Measurements from ENCODE around the gene PIAS2.
"Not testable (repeated sequence)": the region's sequence is repeated elsewhere in the genome, so short reads cannot be mapped to it uniquely, and the experiment has no call there.

PIAS2 gene

DNA sequence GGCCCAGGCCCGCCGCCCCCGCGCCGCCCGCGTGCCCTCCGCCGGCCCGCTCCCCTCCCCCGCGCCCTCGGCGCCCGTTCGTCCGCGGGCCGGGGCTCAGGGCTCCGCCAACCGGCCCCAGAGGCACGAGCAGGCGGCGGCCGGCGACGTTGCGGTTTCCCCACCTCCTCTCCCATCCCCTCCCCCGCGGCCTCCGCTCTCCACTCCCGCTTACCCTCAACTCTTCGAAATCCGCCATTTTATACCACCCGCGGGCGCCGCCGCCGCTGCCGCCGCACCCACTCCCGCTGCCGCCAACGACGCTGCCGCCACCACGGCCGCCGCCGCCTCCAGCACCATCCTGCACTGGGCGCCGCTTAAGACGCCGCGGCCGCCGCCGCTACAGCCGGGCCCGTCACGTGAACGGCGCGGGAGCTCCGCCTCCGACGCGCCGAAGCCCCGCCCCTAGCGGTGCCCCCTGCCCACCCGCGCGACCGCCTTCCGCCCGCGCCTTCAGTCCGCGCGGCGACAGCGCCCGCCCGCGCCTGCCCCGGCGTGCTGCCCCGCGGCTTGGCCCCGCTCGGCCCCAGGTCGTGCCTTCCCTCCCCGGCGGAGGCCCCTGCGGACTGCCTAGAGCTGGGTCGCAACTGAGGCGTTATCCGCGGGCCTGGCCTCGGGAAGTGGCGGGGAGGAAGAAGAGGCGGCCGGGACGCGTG is at the start of gene PIAS2, which contains the start of gene KATNAL2:
TSS of gene PIAS2 (minus strand) at position 400 of the 695 bp plus-strand sequence. CDS start at position 238, 162 bp downstream.
TSS of gene KATNAL2 (plus strand) at position 495 of the 695 bp plus-strand sequence. CDS start 29,271 bp downstream, outside the sequence.
- peak; percentile 79 for DNase-seq

DNA sequence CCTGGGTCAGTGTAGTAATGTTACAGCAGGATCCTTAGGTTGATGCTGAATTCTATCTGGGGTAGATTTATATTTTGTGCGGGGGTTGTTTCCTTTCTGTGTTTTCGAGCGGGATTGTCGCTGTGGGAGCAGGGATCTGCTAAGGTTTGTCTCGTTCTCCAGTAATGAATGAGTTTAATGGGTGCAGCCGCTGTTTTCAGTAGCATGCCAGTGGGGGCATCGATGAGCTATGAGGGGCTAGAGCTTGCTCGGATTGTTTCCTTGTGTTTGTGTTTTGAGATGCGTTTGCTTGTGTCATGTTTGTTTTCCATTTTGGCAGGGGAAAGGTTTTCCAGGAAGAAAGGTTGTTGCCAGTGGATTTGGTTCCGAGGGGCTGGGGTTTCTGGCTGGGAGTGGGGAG is 49.0 kb upstream of the PIAS2 start:
- not testable (repeated sequence) for DNase-seq

- not testable (repeated sequence) for DNase-seq
Observed at GRCh38 chr18:46964579-46965293, 47.4 kb upstream of the PIAS2 start.

- not testable (repeated sequence) for DNase-seq
Observed at GRCh38 chr18:46963656-46964578, 46.6 kb upstream of the PIAS2 start.

- DNase-seq = no peak
Observed at GRCh38 chr18:46958209-46958608, 40.9 kb upstream of the PIAS2 start.

DNA sequence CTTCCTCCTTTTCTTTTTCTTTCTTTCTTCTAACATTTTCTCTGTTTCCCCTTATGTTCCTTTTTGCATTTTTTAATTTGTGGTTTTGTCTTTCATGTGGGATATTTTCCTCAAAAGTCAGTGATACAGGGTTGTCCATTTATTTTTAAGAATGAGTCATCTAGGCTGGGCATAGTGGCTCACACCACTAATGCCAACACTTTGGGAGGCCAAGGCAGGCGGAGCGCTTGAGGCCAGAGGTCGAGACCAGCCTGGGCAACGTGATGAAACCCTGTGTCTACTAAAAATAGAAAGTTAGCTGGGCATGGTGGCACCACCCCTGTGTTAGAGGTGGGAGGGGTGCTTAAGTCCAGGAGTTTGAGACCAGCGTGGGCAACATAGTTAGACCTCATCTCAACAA is 35.9 kb upstream of the PIAS2 start:
- no peak for DNase-seq

GRCh38 chr18:46950064-46950656 is 32.9 kb upstream of the PIAS2 start:
- no peak for DNase-seq

- DNase-seq = peak; percentile 80
Observed at GRCh38 chr18:46946656-46947282, 29.5 kb upstream of the PIAS2 start.

DNA sequence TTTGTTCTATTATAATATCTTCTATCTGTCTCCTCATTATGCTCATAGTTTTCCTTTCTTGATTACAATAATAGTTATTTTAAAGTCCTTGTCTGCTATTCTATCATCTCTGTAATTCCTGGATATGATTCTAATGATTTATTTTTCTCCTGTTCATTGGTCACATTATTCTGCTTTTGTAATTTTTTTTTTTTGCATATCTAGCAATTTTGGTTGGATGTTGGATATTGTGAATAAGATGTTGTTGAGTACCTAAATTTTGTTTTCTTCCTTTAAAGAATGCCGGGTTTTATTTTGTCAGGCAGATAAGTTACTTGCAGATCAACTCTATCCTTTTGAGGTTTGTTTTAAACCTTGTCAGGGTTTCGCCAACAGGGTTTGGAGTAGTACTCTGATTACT is 25.3 kb upstream of the PIAS2 start:
- DNase-seq = no peak

- no peak for DNase-seq
Observed at GRCh38 chr18:46939998-46940571, 22.8 kb upstream of the PIAS2 start.

- no peak for DNase-seq
Observed at GRCh38 chr18:46939337-46939963, 22.1 kb upstream of the PIAS2 start.

- no peak for DNase-seq
Observed at GRCh38 chr18:46920653-46921052, 3.3 kb upstream of the PIAS2 start.

- no peak for DNase-seq
Observed at GRCh38 chr18:46920067-46920466, 2.8 kb upstream of the PIAS2 start.

DNA sequence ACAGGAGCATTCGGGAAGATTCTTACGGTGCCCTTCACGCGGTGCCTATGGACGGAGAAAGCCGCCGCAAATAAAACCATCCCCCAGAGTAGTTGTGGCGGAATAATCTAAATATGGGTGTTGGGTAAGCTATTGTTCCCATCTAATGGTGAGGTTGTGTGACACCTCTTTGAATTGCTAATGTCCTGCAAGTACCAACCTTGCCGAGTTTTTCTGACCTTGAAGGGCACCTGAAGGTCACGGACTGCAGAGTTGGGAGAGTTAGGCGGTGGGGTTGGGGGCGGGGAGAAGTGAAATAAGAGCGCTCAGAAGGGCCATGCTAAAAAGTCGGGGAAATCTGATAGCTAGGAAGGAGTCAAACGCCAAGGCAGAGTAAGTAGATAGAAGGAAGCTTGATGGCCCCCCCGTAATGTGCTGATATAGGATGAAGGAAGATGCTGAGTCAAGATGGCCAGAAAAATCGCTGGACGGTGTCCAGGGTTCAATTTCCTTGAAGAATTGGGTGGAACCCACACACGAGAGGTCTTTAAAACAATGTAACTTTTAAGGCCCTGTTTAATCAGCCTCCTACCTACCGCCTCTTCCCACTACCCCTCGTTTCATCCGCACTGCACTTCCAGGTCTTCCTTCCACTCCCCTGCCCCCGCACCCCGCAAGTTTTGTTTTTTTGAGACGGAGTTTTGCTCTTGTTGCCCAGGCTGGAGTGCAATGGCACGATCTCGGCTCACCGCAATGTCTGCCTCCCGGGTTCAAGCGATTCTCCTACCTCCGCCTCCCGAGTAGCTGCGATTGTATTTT is 695 bp upstream of the PIAS2 start:
- DNase-seq = peak; percentile 28

DNA sequence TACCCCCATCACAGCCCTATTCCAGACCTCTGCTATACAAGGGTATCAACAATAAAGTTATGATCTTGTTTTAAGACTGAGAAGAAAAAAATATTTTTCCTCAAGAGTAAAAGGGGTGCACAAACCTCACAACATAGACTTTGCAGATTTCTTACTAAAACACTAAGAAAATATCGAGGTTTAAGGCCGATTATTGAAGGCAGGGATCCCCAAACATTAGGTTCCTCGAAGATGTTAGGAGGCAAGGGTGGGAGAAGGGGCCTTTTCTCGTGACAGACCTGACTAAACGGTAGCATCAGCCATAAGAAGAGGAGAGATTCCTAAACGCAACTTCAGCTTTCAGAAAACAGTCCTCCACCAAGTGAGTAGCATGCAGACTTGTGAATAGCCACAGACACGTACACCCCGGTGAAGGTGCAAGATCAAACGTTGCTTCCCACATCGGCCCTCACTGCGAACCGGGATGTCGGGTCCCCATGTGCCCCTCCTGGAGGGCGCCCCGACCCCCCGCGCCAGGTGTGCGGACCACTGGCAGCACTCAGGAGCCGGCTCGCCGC is 678 bp downstream of the PIAS2 start:
- peak; percentile 47 for DNase-seq

DNA sequence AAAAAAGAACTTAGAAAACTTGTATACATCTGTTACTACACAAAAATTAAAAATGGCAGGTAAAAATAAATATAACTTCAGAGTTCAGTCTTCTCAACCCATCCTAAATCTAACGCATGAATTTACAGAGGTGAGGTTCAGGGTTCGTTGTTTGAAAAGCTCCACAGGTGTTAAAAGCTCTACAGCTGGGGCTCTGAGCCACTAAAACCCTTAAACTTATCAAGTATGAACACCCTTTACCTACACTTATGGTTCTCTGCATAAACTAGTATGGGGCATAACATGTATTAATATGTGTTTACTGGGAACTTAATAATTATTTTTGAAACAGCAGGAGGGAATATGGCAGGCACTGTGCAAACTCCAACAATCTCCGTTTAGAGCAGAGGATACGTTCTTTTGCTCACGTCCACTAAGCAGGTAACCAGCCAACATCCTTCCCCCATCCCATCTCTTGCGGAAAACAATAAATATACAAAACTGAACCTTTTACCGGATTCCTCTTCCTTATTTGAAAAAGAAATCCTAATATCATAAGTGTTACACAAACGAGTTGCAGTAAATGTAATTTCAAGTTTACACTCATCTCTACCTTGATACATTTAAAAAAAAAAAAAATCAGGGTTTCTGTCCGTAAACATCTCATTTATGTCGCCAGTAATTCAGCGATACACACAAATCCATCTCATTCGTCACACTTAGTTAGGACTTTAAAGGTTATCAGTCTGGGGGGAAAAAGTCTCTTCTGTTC is 1.3 kb downstream of the PIAS2 start:
- no peak for DNase-seq

GRCh38 chr18:46910856-46911255 is 6.5 kb downstream of the PIAS2 start:
- DNase-seq = no peak

DNA sequence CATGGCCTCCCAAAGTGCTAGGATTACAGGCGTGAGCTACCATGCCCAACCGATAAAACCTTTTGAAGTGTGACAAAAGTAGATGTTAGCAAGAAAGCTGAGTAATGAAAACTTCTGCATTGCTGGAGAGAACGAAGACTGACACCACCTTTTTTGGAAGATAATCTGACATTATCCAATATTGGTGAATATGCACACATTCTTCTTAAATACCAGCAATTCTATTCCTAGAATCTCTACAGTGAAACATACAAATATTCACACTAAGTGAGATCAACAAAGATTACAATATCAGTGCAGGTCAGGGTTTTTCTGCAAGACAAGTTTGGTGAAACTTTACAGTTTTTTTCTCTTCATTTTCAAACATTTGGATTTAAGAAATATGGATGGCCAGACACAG is 7.8 kb downstream of the PIAS2 start:
- DNase-seq = no peak

- no peak for DNase-seq
Observed at GRCh38 chr18:46903406-46903805, 13.9 kb downstream of the PIAS2 start.
